GM12873 (cell line): ENCODE measurements around the gene OLFML2B.

ENCODE experiments used
- TF ChIP-seq, protein P1 (sequence below): IDR thresholded peaks from 2 replicates; pipeline ENCODE4 v1.5.1; 2012; ENCODE audit warnings: low read depth, mild to moderate bottlenecking, moderate library complexity, low read length, control low read depth; ENCODE audit not compliant: insufficient read depth; ENCODE audit errors: missing control alignments

The OLFML2B gene

GRCh38 chr1:162030759-162031280 is 7.2 kb upstream of the OLFML2B start:
- TF ChIP-seq, protein P1, sequence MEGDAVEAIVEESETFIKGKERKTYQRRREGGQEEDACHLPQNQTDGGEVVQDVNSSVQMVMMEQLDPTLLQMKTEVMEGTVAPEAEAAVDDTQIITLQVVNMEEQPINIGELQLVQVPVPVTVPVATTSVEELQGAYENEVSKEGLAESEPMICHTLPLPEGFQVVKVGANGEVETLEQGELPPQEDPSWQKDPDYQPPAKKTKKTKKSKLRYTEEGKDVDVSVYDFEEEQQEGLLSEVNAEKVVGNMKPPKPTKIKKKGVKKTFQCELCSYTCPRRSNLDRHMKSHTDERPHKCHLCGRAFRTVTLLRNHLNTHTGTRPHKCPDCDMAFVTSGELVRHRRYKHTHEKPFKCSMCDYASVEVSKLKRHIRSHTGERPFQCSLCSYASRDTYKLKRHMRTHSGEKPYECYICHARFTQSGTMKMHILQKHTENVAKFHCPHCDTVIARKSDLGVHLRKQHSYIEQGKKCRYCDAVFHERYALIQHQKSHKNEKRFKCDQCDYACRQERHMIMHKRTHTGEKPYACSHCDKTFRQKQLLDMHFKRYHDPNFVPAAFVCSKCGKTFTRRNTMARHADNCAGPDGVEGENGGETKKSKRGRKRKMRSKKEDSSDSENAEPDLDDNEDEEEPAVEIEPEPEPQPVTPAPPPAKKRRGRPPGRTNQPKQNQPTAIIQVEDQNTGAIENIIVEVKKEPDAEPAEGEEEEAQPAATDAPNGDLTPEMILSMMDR: no peak

GRCh38 chr1:162029157-162029556 is 5.5 kb upstream of the OLFML2B start:
- TF ChIP-seq, protein P1: no peak

- TF ChIP-seq, protein P1: no peak
Observed at GRCh38 chr1:162028726-162029125, 5.1 kb upstream of the OLFML2B start.

DNA sequence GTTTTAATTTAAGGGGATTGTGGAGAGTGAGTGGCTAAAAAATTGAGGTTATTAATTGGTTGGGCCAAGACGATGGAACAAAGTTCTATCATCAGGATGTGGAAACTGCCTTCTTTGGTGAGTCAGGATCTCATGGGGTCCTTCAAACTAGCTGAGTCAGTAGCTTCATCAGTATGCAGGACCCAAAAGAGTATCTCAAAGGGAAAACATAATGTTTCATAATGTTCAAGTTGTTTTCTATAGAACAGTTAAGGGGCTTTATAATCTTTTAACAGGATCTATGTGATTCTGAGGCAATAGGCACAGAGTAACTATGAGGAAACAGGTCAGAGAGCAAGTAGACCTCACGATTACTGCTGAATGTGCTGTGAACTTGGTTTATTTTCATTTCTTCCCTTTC is 3.2 kb upstream of the OLFML2B start:
- TF ChIP-seq, protein P1: no peak

DNA sequence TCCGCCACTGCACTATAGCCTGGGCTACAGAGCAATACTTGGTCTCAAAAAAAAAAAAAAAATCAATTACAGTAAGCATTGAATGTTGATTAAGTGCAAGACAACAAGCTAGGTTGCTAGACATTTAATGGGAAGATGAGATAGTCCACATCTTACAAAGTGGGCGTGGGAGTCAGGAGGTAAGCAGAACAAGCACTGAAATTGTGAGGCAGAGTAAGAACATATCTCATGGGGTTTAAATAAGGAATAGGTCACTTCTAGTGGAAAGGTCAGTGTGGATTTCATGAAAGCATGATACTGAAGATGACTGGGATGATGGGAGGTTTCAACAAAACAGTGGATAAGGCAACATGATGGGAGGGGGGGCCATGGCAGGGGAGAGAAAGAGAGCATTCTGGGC is 1.9 kb upstream of the OLFML2B start:
- TF ChIP-seq, protein P1: no peak

DNA sequence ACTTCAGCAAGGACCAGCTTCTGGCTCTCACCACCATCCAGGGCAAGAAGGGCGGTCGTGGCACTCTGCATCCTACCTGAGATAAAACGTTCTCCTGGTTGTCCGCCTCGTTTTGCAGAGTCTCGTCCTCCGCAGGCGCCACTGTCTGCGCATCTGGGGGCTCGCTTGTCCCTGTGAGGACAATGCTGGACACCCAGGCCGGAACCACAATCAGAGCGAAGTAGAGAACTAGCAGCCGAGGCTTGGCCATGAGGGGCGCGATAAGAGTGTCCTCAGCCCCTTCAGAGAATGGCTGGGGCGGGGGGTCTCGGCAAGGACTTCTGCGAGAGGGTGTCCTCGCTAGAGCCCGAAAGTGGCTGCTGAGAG is 505 bp downstream of the OLFML2B start:
- TF ChIP-seq, protein P1: no peak

DNA sequence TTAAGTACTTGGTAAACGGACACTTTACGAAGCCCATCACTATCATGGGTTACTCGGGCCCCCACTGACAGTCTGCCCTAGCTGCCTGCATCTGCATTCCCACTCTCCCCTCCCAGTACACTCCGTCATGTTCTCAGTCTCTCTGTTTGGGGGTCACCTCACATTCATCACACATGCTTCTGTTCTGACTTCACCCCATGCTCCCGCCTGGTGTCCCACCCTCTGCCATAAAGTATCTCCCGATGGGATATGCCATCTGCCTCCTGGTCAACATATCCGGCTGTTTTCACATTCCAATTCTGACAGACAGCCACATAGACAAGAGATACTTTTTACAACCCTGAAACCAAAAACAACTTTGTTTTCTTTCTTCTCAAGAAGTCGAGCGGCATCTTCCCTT is 1.0 kb downstream of the OLFML2B start:
- TF ChIP-seq, protein P1: no peak

DNA sequence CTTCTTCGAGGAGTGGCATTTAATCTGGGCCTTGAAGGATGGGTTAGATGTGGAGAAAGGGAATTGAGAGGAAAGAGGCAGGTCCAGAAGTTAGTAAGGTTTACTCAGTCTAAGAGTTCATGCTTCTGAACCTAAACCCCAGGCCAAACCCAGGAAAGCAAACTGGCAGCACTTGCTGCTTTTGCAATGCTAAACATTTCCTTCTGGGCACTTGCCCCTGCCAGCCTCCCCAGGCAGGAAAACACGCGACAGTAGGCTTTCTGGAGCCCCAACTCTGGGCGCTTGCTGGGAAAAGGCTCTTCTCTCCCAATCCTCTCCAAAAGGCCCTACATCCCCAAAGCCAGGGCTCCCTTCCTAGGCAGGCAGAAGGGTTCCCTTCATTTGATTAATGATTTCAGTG is 2.5 kb downstream of the OLFML2B start:
- TF ChIP-seq, protein P1: no peak
